Common myeloid progenitor, CD34-positive (primary cell): Measurements from ENCODE around the gene AQP1.

Experiments used
- CTCF ChIA-PET: fragments of 350-600 bp; sonication (Branson Sonifier 250); formaldehyde crosslinking; loops from one replicate; lab custom pipeline; 2021; ENCODE audit warnings: antibody characterized with exemption; lab: Charles Lee
- POLR2A ChIA-PET: fragments of 350-600 bp; sonication (Branson Sonifier 250); formaldehyde crosslinking; loops from one replicate; lab custom pipeline; 2021; ENCODE audit warnings: antibody characterized with exemption; lab: Charles Lee
- DNase-seq, 3 donors: peaks; one replicate each; pipeline versions ENCODE4 v3.0.0 to v3.0.0-alpha.2; 2013
- H3K27ac ChIP-seq, 2 experiments: 1 replicate in 1 of 2; 2 replicates in 1 of 2; pipeline ENCODE4 v1.7.0; 2013; ENCODE audit warnings: inconsistent platforms in 2 of 2, low read length in 2 of 2, mild to moderate bottlenecking in 2 of 2, low read depth in 1 of 2, moderate library complexity in 1 of 2; ENCODE audit not compliant: severe bottlenecking in 2 of 2, insufficient read depth in 1 of 2, poor library complexity in 1 of 2
- H3K27me3 ChIP-seq, 5 experiments: replicated peaks in 2 of 5; 1 replicate in 3 of 5; 2 replicates in 2 of 5; pipeline versions ENCODE4 v1.6.1 to v1.7.0; 2013; ENCODE audit warnings: low read length in 4 of 5, mild to moderate bottlenecking in 2 of 5, moderate library complexity in 2 of 5, inconsistent platforms in 1 of 5; ENCODE audit not compliant: insufficient read depth in 5 of 5, control insufficient read depth in 4 of 5
- H3K36me3 ChIP-seq, 4 experiments: 1 replicate in 2 of 4; 2 replicates in 2 of 4; pipeline versions ENCODE4 v1.6.1 to v1.7.0; 2013; ENCODE audit warnings: low read length in 3 of 4, control low read depth in 1 of 4, mild to moderate bottlenecking in 1 of 4; ENCODE audit not compliant: control insufficient read depth in 4 of 4, insufficient read depth in 4 of 4
- H3K4me1 ChIP-seq, 4 experiments: 1 replicate in 3 of 4; 2 replicates in 1 of 4; pipeline versions ENCODE4 v1.6.1 to v1.7.1; 2013; ENCODE audit warnings: low read length in 3 of 4, mild to moderate bottlenecking in 3 of 4, control low read depth in 1 of 4, inconsistent platforms in 1 of 4, moderate library complexity in 1 of 4; ENCODE audit not compliant: control insufficient read depth in 4 of 4, insufficient read depth in 4 of 4; ENCODE audit errors: control extremely low read depth in 1 of 4
- H3K4me3 ChIP-seq, 7 experiments: 1 replicate in 4 of 7; 2 replicates in 3 of 7; pipeline versions ENCODE4 v1.5.1 to v1.7.0; 2013; ENCODE audit warnings: mild to moderate bottlenecking in 7 of 7, low read length in 6 of 7, moderate library complexity in 6 of 7, inconsistent platforms in 2 of 7, low read depth in 2 of 7, control low read depth in 1 of 7; ENCODE audit not compliant: insufficient read depth in 4 of 7, control insufficient read depth in 1 of 7; ENCODE audit errors: extremely low read depth in 1 of 7
- H3K9me3 ChIP-seq, 5 experiments: 1 replicate in 4 of 5; 2 replicates in 1 of 5; pipeline versions ENCODE4 v1.6.1 to v1.7.1; 2013; ENCODE audit warnings: low read length in 4 of 5, mild to moderate bottlenecking in 2 of 5, inconsistent platforms in 1 of 5, low read depth in 1 of 5, moderate library complexity in 1 of 5; ENCODE audit not compliant: control insufficient read depth in 4 of 5, insufficient read depth in 2 of 5; ENCODE audit errors: control extremely low read depth in 1 of 5
- WGBS: methylation state at CpG from one replicate; pipeline ENCODE4 v1.1.5; 2013; ENCODE audit not compliant: insufficient coverage; 5-methylcytosine and 5-hydroxymethylcytosine counted together

Gene AQP1

DNA sequence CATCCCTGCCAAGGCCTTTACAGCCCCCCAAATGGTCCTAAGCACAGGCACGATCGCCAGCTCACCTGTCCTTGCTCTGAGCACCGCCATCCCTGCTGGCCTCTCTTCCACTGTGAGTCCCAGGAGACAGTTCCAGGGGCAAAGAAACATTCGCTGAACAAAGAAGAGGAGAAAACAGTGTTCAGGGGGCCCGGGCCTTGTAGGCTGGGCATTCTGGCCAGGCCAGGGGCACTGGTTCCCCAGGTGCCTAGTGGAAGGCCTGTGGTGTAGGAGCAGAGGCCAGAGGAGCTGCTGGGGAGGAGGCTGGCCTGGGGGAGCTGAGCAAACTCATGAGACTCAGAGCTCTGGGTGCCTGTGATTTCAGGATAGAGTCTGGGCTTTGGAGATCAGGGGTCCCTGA is 22.6 kb downstream of the AQP1 start:
- WGBS, result 94% methylated on average over 3 of the region's 5 CpGs
- ChIA-PET POLR2A (no interaction called here), CTCF (interaction anchor here (1.1 to 1.6 kb wide), 2 partner anchors 10 to 195 kb away, joined by 3 to 5 read pairs; no protein-coding TSS in a partner anchor)
- Histone ChIP-seq H3K9me3 (no peaks in the 10 kb centered on the region), H3K4me3 (no peak overlapping the region), H3K4me1 (peaks cover 0 to 3% (median 0%) of the 10 kb centered on the region in 4 experiments), H3K36me3 (no peaks in the 10 kb centered on the region), H3K27me3 (peaks cover 0 to 15% (median 5%) of the 10 kb centered on the region in 5 experiments), H3K27ac (no peak overlapping the region)
- DNase-seq, result no peak

DNA sequence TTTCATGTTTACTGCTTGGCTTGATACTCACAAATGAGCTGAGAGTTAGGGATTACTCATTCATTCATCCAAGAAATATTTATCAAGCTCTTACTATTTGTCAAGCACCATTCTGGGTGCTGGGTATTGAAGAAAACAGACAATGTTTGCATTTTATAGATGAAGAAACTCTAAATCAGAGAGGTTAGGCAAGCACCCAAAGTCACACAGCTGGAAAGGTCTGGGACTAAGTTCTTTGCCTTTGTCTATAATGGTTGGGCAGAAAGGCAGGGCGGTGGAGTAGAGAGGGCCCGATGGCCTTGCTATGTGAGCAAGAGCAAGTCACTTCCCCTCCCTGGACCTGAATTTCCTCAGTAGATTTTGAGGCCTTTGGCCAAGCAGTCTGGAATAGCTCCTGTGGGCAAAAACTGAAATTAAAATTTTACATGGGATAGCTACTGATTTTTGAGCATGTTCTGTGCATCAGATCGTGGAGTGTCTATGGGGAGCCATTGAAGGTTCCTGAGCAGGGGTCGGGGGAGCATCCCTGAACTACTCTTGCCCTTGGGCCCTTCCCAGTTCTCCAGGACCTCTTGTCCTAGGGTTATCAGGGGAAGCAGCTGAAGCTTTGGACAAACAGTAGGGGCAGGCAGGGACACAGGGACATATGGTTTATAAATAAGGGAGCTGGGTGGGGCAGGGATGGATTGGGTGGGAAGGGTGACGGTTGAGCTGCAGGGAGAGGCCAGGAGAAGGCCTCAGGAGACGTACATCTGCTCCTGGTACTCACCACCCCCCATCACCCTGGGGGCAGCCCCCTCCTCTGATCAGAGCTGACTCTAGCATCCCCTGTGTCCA is 23.3 kb downstream of the AQP1 start:
- 94% methylated on average over 5 of the region's 6 CpGs for WGBS
- CTCF ChIA-PET, result interaction anchor here (0.8 to 1.6 kb wide), 3 partner anchors 42 to 194 kb away, joined by 3 to 5 read pairs (median 3); no protein-coding TSS in a partner anchor
- no peak for DNase-seq
- POLR2A ChIA-PET, result no interaction called here
- peaks cover 0 to 22% (median 5%) of the 10 kb centered on the region in 5 experiments for H3K27me3 ChIP-seq
- H3K4me3 ChIP-seq, result no peak overlapping the region
- H3K36me3 ChIP-seq, result no peaks in the 10 kb centered on the region
- H3K4me1 ChIP-seq, result peaks cover 0 to 3% (median 0%) of the 10 kb centered on the region in 4 experiments
- H3K27ac ChIP-seq, result no peak overlapping the region
- no peaks in the 10 kb centered on the region for H3K9me3 ChIP-seq

DNA sequence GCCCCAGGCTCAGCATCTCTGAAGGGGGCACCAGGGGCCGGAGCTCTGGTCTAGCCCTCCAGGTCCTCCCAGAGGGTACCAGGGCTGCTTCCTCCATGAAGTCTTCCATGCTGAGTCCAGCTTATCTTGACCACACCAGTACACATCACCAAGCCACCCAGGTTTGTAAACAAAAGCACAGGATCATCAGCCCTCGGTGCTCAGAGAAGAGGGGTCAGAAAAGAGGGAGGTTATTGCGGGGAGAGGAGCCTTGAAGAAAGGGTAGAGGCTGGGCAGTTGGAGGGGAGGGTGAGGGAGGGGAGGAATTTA is 23.9 kb downstream of the AQP1 start:
- WGBS, result 100% methylated on average over 2 of the region's 3 CpGs
- Histone ChIP-seq H3K27me3 (peaks cover 0 to 24% (median 5%) of the 10 kb centered on the region in 5 experiments), H3K4me1 (peaks cover 0 to 3% (median 0%) of the 10 kb centered on the region in 4 experiments), H3K27ac (no peak overlapping the region), H3K4me3 (no peak overlapping the region), H3K9me3 (no peaks in the 10 kb centered on the region), H3K36me3 (no peaks in the 10 kb centered on the region)
- CTCF ChIA-PET, result interaction anchor here (0.8 to 1.6 kb wide), 4 partner anchors 35 to 193 kb away, joined by 3 to 5 read pairs (median 3); no protein-coding TSS in a partner anchor
- no peak for DNase-seq
- POLR2A ChIA-PET, result no interaction called here

DNA sequence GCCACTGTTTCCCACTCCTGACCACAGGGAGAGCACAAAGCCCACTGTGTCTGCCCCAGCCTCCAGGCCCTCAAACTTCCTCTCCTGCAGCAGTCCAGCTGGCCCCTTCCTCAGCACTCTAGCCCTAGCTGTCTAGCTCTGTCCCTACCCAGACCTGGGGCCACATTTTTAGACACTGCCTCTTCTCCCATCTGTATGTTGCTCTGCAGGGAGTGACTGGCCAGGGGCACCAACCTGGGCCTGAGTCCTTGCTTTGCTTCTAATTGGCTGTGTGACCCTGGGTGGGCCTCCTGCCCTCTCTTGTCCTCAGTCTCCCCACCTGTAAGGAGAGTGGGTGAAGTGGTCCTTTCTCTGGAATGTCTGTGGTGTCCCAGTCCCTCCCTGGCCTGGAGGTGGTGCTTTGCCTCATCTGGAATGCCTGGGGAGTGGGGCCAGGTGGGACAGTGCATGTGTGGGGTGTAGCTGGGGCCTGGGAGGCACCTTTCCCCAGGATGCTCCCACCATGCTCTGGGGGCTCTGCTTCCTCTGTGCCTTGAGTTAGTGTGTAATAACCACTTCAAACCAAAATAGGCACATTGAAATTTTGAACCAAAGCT is 25.1 kb downstream of the AQP1 start:
- Histone ChIP-seq H3K4me3 (no peak overlapping the region), H3K36me3 (no peaks in the 10 kb centered on the region), H3K27ac (no peak overlapping the region), H3K27me3 (peaks cover 0 to 29% (median 9%) of the 10 kb centered on the region in 5 experiments), H3K4me1 (peaks cover 0 to 3% (median 0%) of the 10 kb centered on the region in 4 experiments), H3K9me3 (no peaks in the 10 kb centered on the region)
- DNase-seq, result no peak
- ChIA-PET POLR2A (no interaction called here), CTCF (interaction anchor here (1.0 to 1.7 kb wide), 3 partner anchors 29 to 47 kb away, joined by 3 to 4 read pairs (median 3); no protein-coding TSS in a partner anchor)

DNA sequence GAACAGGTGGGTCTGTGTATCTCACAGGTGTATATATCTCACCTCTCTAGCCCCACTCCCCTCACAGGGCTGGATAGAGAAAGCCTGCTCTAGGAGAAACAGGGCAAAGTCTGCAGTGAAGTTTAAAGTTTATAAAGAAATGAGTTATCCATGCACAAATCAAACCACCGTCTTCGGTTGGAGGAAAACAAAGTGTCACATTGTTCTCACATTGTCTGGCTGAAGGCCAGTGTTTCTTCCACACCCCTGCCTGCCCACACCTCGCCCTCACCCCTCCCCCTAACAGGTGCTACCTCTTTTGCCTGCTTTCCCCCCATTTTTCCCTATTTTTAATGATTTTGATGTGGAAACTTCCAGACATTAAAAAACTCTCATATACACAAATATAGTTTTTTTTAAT is 25.8 kb downstream of the AQP1 start:
- WGBS, result 27% methylated on average over 3 of the region's 3 CpGs
- Histone ChIP-seq H3K36me3 (no peaks in the 10 kb centered on the region), H3K4me1 (peaks cover 0 to 3% (median 0%) of the 10 kb centered on the region in 4 experiments), H3K9me3 (no peaks in the 10 kb centered on the region), H3K27ac (no peak overlapping the region), H3K4me3 (no peak overlapping the region), H3K27me3 (peaks cover 5 to 29% (median 14%) of the 10 kb centered on the region in 5 experiments)
- ChIA-PET CTCF (interaction anchor here (1.0 to 1.7 kb wide), 2 partner anchors 29 to 46 kb away, joined by 3 to 4 read pairs; no protein-coding TSS in a partner anchor), POLR2A (no interaction called here)
- DNase-seq, result no peak

DNA sequence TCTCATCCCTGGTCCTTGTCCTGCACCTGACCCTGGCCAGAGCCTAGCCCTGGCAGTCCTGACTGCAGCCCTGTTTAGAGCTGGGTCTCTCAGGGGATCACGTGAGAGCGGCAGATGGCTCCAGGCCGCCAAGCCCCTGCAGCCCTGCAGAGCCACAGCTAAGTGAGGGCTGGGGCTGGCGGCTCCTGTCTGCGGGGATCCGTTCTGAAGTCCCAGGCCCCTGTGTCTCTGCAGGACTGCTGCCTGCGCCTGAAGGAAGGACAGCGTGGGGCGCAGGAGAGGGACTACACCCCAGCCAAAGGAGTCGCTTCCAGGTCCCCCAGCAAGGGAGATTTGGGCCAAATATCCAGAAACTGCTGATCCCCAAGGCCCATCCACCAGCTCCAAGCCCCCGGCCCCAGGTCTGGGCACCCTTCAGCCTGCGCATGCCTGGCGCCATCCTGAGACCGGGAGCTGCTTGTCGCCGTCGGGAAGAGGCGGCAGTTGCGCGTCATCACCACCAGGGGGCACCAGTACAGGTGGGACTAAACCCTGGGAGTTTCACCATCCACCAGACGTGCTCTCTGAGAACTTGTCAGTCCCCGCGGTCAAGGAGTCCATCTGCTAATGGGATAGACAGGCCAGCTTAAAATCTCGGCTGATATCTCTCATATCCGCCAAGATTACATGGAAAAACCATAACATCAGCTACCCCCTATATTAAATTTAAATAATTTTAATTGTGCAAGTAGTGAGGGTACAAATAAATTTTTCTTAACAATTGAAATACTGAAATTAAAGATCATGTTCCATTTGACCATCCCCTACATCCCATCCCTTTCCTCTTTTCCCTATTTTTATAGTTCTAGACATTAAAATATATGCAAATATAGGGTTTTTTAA is 27.0 kb downstream of the AQP1 start:
- peak; percentile 30 to 51 (median 38) for DNase-seq
- Histone ChIP-seq H3K27me3 (peaks cover 7 to 29% (median 19%) of the 10 kb centered on the region in 5 experiments), H3K9me3 (no peaks in the 10 kb centered on the region), H3K4me1 (peaks cover 0 to 3% (median 0%) of the 10 kb centered on the region in 4 experiments), H3K4me3 (peak overlapping the region in 1 of 7 experiments; percentile 1), H3K27ac (no peak overlapping the region), H3K36me3 (no peaks in the 10 kb centered on the region)
- WGBS, result 28% methylated on average over 13 of the region's 25 CpGs
- ChIA-PET POLR2A (no interaction called here), CTCF (interaction anchor here (0.6 to 2.3 kb wide), 11 partner anchors 9 to 191 kb away, joined by 3 to 15 read pairs (median 4); no protein-coding TSS in a partner anchor)
